D721Med (cell line): ENCODE results near the gene RBM19.

Experiments
- DNase-seq: peaks from one replicate; pipeline ENCODE4 v3.0.0; 2011; ENCODE audit warnings: low spot score; ENCODE audit not compliant: insufficient read length
- FAIRE-seq: peaks from 2 replicates; lab custom pipeline; 2011; peaks lifted over from hg19 to GRCh38; lab: Jason Lieb, UNC
- CTCF ChIP-seq: IDR thresholded peaks from 2 replicates; pipeline ENCODE4 v1.5.1; 2012; ENCODE audit warnings: mild to moderate bottlenecking, control low read depth; ENCODE audit not compliant: insufficient read depth; ENCODE audit errors: missing control alignments

The RBM19 gene

GRCh38 chr12:113842699-113843098, 123.4 kb downstream of the RBM19 start:
- DNase-seq (no peak), FAIRE-seq (no peak)
- TF ChIP-seq CTCF, result no peak

- no peak for DNase-seq
- no peak for TF ChIP-seq CTCF
- FAIRE-seq, result no peak
Measured at GRCh38 chr12:113841786-113842185, 124.3 kb downstream of the RBM19 start.

- FAIRE-seq (no peak), DNase-seq (no peak)
- no peak for TF ChIP-seq CTCF
Measured at GRCh38 chr12:113840401-113841042, 125.6 kb downstream of the RBM19 start.

- no peak for DNase-seq
- FAIRE-seq, result no peak
- no peak for TF ChIP-seq CTCF
Measured at GRCh38 chr12:113838896-113839295, 127.2 kb downstream of the RBM19 start.

- no peak for DNase-seq
- no peak for TF ChIP-seq CTCF
- FAIRE-seq, result no peak
Measured at GRCh38 chr12:113837528-113838296, 128.4 kb downstream of the RBM19 start.

GRCh38 chr12:113837084-113837483, 129.0 kb downstream of the RBM19 start:
- DNase-seq (no peak), FAIRE-seq (no peak)
- TF ChIP-seq CTCF, result no peak

GRCh38 chr12:113835896-113836295, 130.2 kb downstream of the RBM19 start:
- FAIRE-seq (no peak), DNase-seq (no peak)
- no peak for TF ChIP-seq CTCF
